ENCODE measurements around the gene SGSM2.

GRCh38 chr17:2368359-2368758, 31.1 kb downstream of the SGSM2 start:
- TF ChIP-seq EP300 (IDR thresholded peaks at IDR 0.05) (no peak), POLR2A (IDR thresholded peaks at IDR 0.05) (no peak), POLR2AphosphoS5 (IDR thresholded peaks at IDR 0.05) (no peak)
- TF ChIP-seq, protein P1, sequence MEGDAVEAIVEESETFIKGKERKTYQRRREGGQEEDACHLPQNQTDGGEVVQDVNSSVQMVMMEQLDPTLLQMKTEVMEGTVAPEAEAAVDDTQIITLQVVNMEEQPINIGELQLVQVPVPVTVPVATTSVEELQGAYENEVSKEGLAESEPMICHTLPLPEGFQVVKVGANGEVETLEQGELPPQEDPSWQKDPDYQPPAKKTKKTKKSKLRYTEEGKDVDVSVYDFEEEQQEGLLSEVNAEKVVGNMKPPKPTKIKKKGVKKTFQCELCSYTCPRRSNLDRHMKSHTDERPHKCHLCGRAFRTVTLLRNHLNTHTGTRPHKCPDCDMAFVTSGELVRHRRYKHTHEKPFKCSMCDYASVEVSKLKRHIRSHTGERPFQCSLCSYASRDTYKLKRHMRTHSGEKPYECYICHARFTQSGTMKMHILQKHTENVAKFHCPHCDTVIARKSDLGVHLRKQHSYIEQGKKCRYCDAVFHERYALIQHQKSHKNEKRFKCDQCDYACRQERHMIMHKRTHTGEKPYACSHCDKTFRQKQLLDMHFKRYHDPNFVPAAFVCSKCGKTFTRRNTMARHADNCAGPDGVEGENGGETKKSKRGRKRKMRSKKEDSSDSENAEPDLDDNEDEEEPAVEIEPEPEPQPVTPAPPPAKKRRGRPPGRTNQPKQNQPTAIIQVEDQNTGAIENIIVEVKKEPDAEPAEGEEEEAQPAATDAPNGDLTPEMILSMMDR (IDR thresholded peaks at IDR 0.05) = no peak

All from gastroesophageal sphincter (tissue), 3 donors.